HG03159 (cell line): ENCODE data around the gene DIP2C.
"Not testable (repeated sequence)": the region's sequence is repeated elsewhere in the genome, so short reads cannot be mapped to it uniquely, and the experiment has no call there.

ENCODE experiments used
- ATAC-seq: cut with Tn5 transposase; IDR thresholded peaks from one replicate; pipeline ENCODE4 v1.9.1; 2021; ENCODE audit warnings: mild to moderate bottlenecking, moderate library complexity; ENCODE audit not compliant: unreplicated experiment

DIP2C gene

DNA sequence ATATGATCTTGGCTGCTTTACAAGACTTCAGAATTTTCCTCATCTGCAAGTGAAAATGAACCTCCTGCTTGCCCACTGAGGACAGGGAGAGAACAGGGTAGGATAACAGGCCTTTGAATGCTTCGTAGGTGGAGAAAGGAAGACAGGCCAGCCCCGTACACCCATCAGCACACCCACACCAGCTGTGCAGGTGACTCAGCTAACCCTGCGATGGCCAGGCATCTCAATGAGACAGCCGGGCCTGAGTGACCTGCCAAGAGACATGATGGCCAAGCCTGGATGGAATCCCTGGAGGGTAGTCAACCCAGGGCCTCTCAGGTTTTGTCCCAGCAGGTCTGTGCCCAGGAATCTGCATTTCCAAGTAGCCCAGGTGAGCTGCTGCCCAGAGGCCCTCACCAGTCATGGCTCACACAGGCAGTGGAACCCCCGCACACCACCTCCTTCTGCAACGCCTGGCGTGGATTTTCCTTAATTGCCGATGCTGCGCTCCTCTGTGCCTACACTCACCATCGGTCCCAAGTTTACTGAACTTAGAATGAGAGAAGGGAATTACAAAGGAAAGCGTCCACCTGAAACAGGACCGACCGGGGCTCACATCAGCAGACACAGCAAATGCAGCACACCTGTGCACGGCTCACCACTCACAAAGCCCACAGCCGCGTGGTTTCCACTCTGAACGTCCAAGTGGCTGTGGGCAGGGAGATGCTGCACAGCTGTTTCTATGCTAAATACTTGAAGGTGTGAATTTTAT lies 163.7 kb downstream of the DIP2C start:
- ATAC-seq, result no peak

GRCh38 chr10:523925-524324 lies 165.5 kb downstream of the DIP2C start:
- ATAC-seq, result no peak

DNA sequence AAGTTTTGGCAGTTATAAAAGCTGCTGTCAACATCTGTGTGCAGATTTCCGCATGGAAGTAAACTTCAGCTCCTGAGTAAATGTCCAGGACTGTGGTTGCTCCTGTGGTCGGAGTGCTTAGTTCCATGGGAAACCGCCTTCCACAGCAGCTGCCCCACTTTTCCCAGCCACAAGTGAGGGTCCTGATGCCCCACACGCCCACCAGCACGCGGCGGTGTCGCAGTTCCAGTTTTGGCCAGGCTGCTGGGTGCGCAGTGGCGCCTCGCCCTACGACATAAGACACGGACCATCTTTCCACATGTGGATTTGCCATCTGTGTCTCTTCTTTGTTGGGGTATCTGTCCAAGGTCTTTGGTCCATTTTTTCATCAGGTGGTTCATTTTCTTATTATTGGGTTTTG lies 167.1 kb downstream of the DIP2C start:
- ATAC-seq, result no peak

DNA sequence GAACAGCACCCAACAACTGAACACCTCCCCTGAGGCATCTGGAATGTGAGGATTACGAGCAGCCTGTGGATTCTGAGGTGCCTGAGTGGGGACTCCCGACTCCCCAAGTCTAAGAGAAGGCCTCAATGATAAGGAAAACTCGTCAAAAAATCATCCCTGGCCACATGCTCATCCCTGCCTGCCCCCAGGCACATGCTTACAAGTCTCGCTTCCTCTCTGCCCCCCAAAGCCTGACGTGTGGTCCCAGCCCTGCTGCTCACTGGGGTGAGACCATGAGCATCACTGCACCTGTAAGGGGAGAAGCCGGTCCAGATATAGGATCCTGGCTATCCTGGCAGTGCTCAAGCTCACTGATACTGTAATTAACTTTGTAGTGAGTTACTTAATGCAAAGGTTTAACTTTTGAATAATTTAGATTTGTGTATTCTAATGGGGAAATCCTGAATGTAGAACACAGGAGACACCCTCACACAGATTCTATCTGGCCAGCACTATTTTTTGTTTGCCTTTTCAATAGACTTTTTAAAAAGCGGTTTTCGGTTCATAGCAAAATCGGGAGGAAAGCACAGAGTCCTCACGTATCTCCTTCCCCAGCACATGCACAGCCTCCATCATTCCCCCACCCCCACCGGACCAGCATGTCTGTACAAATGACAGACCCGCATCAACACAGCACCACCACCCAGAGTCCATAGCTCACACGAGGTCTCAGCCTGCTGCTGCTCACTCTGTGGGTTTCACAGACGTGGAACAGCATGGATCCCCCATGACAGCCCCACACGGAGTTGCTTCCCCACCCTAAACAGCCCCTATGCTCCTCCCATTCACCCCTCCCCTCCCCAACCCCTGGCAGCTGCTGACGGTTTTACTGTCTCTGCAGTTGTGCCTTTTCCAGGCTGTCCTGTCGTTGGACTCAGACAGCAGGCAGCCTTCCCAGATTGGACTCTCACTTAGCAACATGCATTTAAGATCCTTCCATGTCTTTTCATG lies 167.9 kb downstream of the DIP2C start:
- no peak for ATAC-seq

DNA sequence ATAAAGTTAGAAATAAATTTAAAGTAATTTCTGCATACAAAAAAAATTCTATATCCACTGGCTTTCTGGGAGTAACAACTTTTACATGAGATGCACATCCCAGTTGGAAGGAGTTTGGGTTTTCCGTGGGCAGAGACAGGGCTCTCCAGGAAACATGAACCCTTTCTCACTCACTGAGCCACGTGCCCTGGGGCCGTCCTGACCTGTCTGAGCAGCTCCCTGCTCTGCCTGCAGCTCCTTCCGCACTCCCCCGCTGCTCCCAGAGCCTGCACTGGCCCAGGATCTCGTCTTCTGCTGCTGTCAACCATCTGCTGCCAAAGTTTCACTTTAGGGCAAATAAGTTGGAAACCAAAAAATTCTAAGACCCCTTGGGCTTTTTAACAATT lies 169.1 kb downstream of the DIP2C start:
- ATAC-seq, result no peak

DNA sequence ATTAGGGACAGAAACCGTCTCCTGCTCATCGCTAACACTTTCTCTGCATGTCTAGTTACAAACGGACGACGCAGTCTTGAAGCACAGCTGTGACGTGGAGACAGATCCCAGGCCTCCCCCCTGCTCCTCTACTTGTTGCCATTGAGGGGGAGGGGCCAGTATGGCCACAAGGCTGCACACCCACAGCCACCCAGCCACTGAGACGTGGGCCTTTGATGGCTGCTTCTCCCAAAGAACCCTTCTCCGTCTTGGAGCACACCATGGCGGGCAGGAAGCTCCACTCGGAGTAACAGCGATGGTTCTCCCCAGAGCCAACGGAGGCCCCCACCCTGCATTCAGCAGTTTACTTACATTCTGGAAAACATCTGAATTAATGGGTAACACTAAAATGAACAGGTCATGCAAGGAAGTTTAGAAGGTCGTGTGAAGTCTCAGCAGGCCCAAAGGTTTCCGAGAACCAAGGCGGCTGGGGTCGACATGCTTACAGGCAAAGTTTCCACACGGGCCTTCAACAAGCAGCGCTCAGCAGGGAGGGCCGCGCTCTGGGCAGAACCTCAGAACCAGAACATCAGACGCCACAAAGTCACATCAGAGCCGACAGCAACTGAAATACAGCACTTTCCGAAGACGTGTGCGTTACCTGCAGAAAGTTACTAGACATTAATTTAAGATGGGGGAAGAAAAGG lies 169.6 kb downstream of the DIP2C start:
- ATAC-seq, result no peak

DNA sequence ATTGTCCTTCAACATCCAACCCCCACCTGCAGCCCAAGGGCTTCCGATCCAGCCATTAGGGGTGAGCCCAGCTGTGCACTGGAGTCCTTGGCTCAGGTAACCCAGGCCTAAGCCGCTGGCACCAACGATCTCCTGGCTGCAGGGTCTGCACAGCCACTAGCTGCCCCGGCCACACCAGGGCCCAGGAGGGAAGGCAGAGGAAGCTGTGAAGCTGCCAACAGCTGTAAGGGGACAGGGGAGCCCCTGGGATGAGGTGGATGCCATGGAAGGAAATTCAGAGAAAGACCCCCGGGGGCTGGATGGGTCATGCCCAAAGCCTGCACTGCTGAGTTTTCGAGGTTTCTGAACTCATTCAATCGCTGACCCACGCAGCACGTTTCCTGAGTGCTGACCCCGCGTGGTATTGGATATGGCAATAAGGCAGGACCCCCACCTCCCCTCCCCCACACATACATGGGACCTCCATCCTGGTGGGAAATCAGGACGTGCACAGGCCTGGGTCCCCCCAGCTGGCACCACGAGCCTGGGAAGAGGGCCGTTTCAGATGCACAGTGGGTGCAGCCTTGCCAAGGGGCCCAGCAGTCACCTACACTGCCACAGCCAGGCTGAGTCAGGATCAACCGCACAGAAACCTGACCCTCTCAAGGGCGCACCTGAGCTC lies 170.3 kb downstream of the DIP2C start:
- no peak for ATAC-seq

- no peak for ATAC-seq
Measured at GRCh38 chr10:517872-518475, 171.5 kb downstream of the DIP2C start.

GRCh38 chr10:517241-517830 lies 172.1 kb downstream of the DIP2C start:
- ATAC-seq, result no peak

GRCh38 chr10:516764-517163 lies 172.7 kb downstream of the DIP2C start:
- no peak for ATAC-seq

DNA sequence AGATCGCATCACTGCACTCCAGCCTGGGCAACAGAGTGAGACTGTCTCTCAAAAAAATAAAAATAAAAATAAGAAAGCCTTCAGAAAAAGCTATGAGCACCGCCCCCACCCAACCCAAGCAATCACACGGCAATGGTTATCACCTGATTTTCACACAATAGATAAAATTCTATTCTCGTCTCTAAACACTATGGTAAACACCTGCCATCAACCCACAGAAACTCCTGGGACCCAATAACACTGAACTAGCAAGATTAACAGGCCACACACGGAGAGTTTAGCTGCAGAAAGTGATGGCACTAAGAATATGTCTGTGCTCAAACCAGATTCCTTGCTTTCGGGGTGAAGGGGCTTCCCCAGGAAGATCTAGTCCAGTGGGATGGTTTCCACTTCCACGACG lies 173.8 kb downstream of the DIP2C start:
- ATAC-seq, result no peak

DNA sequence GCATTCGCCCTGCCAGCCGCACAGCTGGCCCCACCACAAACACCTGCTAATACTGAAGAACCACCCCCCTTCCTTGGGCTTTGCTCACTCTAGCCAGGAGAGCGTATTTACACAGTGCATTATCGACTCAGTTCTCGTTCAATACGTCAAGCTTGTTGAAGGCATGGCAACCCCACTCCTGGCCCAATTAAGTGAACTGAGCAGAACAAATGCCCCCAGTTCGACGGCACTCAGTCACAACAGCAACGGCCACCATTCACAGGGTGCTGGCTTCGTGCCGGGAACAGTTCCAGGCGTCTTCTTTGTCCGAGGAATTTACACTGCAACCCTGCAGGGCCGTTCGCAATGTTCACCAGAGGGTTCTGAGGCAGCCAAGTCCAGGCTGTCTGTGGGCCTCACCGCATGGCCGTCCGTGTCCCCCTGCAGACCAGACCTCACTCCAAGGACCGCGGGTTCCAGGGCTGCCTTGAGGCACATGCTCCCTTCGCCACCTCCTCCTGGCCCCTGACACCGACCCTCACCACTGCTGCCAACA lies 175.3 kb downstream of the DIP2C start:
- no peak for ATAC-seq

DNA sequence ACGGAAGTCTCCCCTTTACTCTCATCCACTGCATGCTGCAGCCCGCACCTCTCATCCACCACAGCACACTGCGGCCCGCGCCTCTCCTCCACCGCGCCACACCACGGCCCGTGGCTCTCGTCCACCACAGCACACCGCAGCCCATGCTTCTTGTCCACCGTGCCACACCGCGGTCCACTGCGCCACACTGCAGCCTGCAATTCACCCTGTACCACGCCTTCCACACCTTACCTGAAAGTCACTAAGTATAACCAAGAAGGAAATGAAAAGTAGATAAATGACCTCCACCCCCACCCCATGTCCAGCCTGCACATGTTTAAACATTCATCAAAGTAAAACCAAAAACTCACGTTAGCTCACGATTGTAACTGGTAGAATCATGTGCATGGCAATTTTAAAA lies 176.1 kb downstream of the DIP2C start:
- ATAC-seq, result no peak

- ATAC-seq, result not testable (repeated sequence)
Measured at GRCh38 chr10:512661-513060, 176.8 kb downstream of the DIP2C start.

GRCh38 chr10:511849-512191 lies 177.6 kb downstream of the DIP2C start:
- no peak for ATAC-seq

DNA sequence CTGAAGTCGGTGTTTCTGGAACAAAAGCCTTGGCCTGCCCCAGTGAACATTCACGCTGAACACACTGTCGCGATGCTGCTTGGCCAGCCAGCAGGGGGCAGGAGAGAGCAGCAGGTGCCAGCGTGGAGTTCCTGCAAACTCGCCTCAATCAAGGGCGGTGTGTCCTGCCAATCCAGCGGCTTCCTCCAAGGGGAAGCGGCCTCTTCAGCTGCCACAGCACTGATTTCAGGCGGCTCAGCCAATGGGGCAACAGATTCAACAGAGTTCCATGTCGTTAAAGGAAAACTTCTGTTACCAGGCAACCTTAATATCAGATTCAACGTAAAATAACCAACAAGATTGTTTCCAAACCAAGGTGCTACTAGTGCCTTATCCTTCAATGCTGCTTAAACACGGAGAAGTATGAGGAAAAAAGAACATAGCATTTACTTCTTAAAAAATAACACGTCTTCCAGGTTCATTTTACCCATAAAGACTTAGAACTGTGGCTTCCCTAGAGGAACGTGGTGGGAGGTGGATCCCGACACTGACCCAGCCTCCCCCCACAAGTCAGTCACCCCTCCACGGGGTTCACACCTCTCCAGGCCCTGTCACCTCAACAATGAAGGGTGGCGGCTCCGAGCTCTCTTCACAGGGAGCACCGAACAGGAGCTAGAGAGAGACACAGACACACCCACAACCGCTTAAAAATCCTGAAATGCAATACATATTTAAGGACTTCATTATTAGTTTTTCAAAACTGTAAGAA lies 178.2 kb downstream of the DIP2C start:
- ATAC-seq, result peak; percentile 65

GRCh38 chr10:510415-510881 lies 179.0 kb downstream of the DIP2C start:
- ATAC-seq, result no peak

DNA sequence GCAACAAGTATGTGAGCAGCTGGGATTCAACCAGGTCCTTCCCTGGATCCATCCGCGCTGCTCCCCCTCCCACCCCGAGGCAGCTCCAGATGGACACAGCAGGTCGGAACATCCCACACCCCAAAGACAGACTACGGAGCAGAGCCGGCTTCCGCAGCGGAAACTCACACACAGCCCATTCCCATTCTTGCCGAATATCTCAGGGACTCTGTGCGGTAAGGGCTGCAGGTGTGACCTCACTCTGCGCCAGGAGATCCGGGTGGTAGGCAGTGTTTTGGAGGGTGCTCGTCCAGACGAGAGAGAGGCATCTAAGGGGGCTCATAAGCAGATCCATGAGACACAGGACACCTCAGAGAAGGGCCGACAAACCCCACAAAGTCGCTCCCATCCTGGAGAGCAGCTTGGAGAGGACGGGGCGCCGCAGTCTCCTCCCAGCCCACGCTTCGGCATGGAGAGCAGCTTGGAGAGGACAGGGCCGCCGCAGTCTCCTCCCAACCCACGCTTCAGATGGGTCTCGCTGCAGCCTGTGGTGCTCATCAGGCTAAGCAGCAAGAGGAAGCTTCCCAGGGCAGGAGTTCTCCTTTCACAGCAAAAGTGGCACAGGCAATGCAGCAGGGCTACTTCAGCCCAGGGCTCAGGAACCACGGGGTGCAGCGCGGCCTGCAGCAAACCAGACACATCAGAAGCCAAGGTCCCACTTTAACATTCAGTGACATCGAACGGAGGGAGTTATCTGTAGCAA lies 179.9 kb downstream of the DIP2C start:
- ATAC-seq, result no peak
